Aorta (tissue), 5 donors: ENCODE results near the gene MYOF. TPM values are rescaled to one million over a fixed set of nuclear protein-coding genes. Genes with fewer than 3 reads are reported as not detected.
"Not testable (repeated sequence)": the region's sequence is repeated elsewhere in the genome, so short reads cannot be mapped to it uniquely, and the experiment has no call there.

Source experiments
- ATAC-seq: fragments of 200-7000 bp; cut with Tn5 transposase; one replicate; pipeline ENCODE4 v1.9.1; 2022; ENCODE audit warnings: moderate library complexity; ENCODE audit not compliant: low FRiP score
- DNase-seq, 2 donors: peaks; one replicate each; pipeline ENCODE4 v3.0.0-alpha.2; 2020
- H3K27ac ChIP-seq, 2 donors: one replicate each; pipeline ENCODE4 v1.5.1; 2013; ENCODE audit warnings: low read length in 2 of 2, mild to moderate bottlenecking in 2 of 2, moderate library complexity in 2 of 2, control low read depth in 1 of 2, inconsistent platforms in 1 of 2, low read depth in 1 of 2
- H3K27me3 ChIP-seq, 2 donors: one replicate each; pipeline ENCODE4 v1.6.1; 2013; ENCODE audit warnings: control low read depth in 1 of 2, low read length in 1 of 2, mild to moderate bottlenecking in 1 of 2, moderate library complexity in 1 of 2; ENCODE audit not compliant: insufficient read depth in 2 of 2, control insufficient read depth in 1 of 2
- H3K36me3 ChIP-seq, 2 donors: one replicate each; pipeline ENCODE4 v1.6.1; 2013; ENCODE audit warnings: control low read depth in 1 of 2, low read length in 1 of 2, mild to moderate bottlenecking in 1 of 2; ENCODE audit not compliant: insufficient read depth in 2 of 2, control insufficient read depth in 1 of 2
- H3K4me1 ChIP-seq, 2 donors: one replicate each; pipeline ENCODE4 v1.6.1; 2013; ENCODE audit warnings: low read length in 2 of 2, control low read depth in 1 of 2, mild to moderate bottlenecking in 1 of 2, moderate library complexity in 1 of 2; ENCODE audit not compliant: insufficient read depth in 2 of 2, control insufficient read depth in 1 of 2
- H3K4me3 ChIP-seq, 2 donors: one replicate each; pipeline ENCODE4 v1.5.1; 2013; ENCODE audit warnings: low read length in 2 of 2, control low read depth in 1 of 2, mild to moderate bottlenecking in 1 of 2
- H3K9me3 ChIP-seq: one replicate; pipeline ENCODE4 v1.6.1; 2013; ENCODE audit warnings: mild to moderate bottlenecking, low read length; ENCODE audit not compliant: control insufficient read depth
- WGBS, 2 donors: extraction: QIAGEN DNeasy Blood & Tissue Kit; methylation state at CpG; one replicate each; pipeline ENCODE4 v1.1.7; 2013; 5-methylcytosine and 5-hydroxymethylcytosine counted together
- intact Hi-C, 2 donors: fragments of 100-400 bp; cut with DNase I; formaldehyde crosslinking; loops; one replicate each; pipeline versions ENCODE4 v1.14.2 to v1.15.0; 2022
- polyA plus RNA-seq, 2 donors: library from polyadenylated mRNA; stranded (reverse); fragments of 200-250 nt; gene quantifications; one replicate each; pipeline ENCODE4 v1.2.3, GENCODE V29; 2013
- total RNA-seq, 2 donors: library from RNA; stranded (reverse); fragmentation: NEBNext Ultra II Directional; extraction: Animal tissue kit (Norgen Biotek cat#: 25700); gene quantifications; one replicate each; pipeline ENCODE4 v1.2.1, GENCODE V29; 2021
- donor health status: healthy with polysubstance abuse.
- donor health status: Bipolar disorder and iron deficiency.
- donor health status: DM: no; HTN: no; CAD: no.
- donor health status: DM: no; HTN: no; CAD: no.
- donor health status: DM: yes; HTN: yes; CAD: no.

Gene MYOF
- total and polyA plus RNA-seq, 4 donors: 13.4 to 242 (median 126) TPM

DNA sequence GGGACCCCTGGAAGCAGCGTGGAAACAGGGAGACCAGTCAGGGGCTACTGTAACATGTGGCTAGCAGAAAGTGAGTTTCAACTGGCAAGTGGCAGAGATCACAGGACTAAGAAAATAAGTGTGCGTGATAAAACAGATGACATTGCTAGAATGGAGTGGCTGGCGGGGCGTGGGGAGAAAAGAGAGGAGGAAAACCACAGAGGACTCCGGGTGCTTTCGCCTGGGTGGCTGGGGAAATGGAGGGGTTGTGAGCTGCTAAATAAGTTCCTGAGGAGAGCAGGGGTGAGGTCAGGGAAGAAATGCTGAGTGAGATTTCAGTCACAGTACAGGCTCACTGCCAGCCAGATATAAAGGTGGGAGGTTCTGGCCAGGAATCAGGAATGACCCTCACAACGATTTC lies 166.9 kb downstream of the MYOF start:
- H3K27me3 ChIP-seq: no peaks in the 10 kb centered on the region
- ATAC-seq (no peak), DNase-seq (no peak)
- WGBS, 2 donors: 74 to 77% methylated on average over 7 of the region's 7 CpGs
- intact Hi-C loops: no loop called here
- H3K4me1 ChIP-seq: no peaks in the 10 kb centered on the region
- peaks cover 14 to 29% of the 10 kb centered on the region in 2 donors for H3K36me3 ChIP-seq
- no peak overlapping the region for H3K27ac ChIP-seq
- H3K4me3 ChIP-seq: no peak overlapping the region
- H3K9me3 ChIP-seq: no peaks in the 10 kb centered on the region

DNA sequence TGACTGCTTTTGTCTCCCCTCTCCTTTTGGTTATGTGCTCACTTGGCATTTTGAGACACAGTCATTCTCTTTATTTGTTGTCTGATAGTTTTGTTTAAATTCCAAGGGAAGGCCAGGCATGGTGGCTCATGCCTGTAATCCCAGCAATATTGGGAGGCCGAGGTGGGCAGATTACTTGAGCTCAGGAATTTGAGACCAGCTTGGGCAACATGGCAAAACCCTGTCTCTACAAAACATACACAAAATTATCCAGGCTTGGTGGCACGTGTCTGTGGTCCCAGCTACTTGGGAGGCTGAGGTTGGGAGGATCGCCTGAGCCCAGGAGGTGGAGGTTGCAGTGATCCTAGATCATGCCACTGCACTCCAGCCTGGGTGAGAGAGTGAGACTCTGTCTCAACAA lies 167.5 kb downstream of the MYOF start:
- intact Hi-C loops, H3K27me3 ChIP-seq, H3K9me3 ChIP-seq, H3K4me3 ChIP-seq, ATAC-seq, DNase-seq, H3K4me1 ChIP-seq, H3K27ac ChIP-seq: not testable (repeated sequence)
- WGBS, 2 donors: 90 to 91% methylated on average over 3 of the region's 3 CpGs
- H3K36me3 ChIP-seq: peaks cover 18 to 27% of the 10 kb centered on the region in 2 donors

DNA sequence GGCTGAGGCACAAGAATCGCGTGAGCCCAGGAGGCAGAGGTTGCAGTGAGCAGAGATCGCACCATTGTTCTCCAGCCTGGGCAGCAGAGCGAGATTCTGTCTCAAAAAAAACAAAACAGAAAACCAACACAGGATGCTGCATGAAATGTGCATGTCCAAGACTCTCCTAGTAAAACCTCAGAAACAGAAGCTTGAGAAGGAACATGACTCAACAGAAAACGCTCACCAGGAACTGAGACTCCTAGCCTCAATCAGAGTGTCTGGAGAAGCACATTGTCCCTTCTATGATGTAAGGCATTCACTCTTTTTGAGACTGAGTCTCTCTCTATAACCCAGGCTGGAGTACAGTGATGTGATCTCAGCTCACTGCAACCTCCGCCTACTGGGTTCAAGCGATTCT lies 168.3 kb downstream of the MYOF start:
- H3K36me3 ChIP-seq: peaks cover 21 to 27% of the 10 kb centered on the region in 2 donors
- H3K27me3 ChIP-seq: no peaks in the 10 kb centered on the region
- WGBS, 2 donors: 90 to 91% methylated on average over 7 of the region's 7 CpGs
- no peaks in the 10 kb centered on the region for H3K4me1 ChIP-seq
- intact Hi-C loops: no loop called here
- no peak overlapping the region for H3K4me3 ChIP-seq
- no peak overlapping the region for H3K27ac ChIP-seq
- no peak for ATAC-seq
- H3K9me3 ChIP-seq: no peaks in the 10 kb centered on the region
- DNase-seq: no peak

DNA sequence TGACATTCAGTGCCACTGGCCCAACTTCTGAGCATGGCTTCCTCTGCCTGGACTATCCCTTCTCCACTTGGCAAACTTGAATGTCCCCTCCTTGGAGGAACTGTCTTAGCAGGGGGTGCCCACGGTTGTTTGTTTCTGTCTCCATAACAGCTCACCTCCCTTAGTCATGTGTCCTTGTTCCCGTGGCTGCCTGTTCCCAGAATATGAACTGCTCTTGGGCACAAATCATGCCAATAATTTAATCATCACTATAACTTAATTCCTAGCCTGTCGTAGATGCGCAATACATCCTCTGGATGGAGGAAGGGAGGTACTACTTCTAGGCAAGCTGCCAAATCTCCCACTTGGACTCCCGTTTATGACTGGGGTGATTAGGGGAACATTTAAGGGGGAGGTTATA lies 173.1 kb downstream of the MYOF start:
- 70% methylated on average over 5 of the region's 5 CpGs for WGBS, 2 donors
- Histone ChIP-seq H3K27me3 (no peaks in the 10 kb centered on the region), H3K4me3 (no peak overlapping the region), H3K36me3 (peaks cover 18 to 21% of the 10 kb centered on the region in 2 donors), H3K27ac (no peak overlapping the region), H3K4me1 (no peaks in the 10 kb centered on the region), H3K9me3 (no peaks in the 10 kb centered on the region)
- intact Hi-C loops: no loop called here
- DNase-seq (no peak), ATAC-seq (no peak)

DNA sequence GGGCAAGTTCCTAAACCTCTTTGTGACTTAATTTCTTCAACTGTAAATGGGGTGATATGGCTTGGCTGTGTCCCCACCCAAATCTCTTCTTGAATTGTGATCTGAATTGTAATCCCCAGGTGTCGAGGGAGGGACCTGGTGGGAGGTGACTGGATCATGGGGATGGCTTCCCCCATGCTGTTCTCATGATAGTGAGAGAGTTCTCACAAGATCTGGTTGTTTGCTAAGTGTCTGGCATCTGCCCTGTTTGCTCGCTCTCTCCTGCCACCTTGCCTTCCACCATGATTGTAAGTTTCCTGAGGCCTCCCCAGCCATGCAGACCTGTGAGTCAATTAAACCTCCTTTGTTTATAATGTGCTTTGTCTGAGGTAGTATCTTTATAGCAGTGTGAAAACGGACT lies 177.0 kb downstream of the MYOF start:
- peaks cover 4 to 6% of the 10 kb centered on the region in 2 donors for H3K36me3 ChIP-seq
- no peak overlapping the region for H3K4me3 ChIP-seq
- H3K4me1 ChIP-seq: no peaks in the 10 kb centered on the region
- no peaks in the 10 kb centered on the region for H3K27me3 ChIP-seq
- no peak overlapping the region for H3K27ac ChIP-seq
- intact Hi-C loops: no loop called here
- ATAC-seq (no peak), DNase-seq (no peak)
- WGBS, 2 donors: 85 to 88% methylated on average over 3 of the region's 3 CpGs
- no peaks in the 10 kb centered on the region for H3K9me3 ChIP-seq

DNA sequence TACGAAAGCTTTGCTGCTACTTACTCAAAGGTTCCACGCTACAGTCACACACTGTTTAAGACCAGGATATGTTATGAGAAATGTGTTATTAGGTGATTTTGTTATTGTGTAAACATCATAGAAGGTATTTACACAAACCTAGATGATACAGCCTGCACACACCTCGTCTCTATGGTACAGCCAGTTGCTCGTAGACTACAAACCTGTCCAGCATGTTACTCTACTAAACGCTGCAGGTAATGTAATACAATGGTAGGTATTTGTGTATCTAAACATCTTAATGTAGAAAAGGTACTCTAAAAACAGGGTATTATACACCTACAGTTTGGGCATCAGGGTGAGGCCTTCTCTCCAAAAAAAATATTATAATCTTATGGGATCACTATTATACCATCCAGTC lies 181.2 kb downstream of the MYOF start:
- Histone ChIP-seq H3K36me3 (no peaks in the 10 kb centered on the region), H3K9me3 (no peaks in the 10 kb centered on the region), H3K27ac (no peak overlapping the region), H3K4me3 (no peak overlapping the region), H3K27me3 (no peaks in the 10 kb centered on the region), H3K4me1 (no peaks in the 10 kb centered on the region)
- 96 to 97% methylated on average over 5 of the region's 5 CpGs for WGBS, 2 donors
- ATAC-seq (no peak), DNase-seq (no peak)
- intact Hi-C loops: no loop called here

DNA sequence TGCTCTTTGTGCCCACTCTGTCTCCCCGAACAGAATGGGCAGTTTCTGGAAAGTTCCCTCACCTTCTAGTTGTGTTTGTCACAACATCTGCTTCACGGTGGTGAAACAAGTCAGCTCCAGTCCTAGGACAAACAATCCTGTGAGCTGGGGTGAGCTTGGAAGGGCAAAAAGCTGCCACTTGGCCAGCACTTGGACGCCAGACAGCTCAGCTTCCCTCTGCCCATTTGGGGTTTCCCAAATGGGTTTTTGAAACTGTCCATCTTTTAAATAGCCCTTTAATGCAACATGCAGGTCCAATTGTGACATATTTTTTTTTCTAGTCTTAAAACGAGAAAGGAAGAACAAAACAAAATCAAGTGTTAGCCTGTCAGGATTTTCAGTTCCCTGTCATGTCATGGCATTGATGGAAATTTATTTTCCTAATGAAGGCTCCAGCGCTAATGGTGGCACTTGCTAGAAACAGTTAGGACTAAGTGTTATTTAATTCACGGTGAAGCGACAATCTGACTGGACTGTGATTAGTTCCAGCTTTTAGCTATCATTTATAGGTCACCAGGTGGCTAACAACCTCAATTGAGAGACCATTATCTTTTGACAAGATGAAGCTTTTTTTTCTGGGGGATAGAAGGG lies 181.7 kb downstream of the MYOF start:
- Histone ChIP-seq H3K27ac (no peak overlapping the region), H3K4me3 (no peak overlapping the region), H3K36me3 (no peaks in the 10 kb centered on the region), H3K4me1 (no peaks in the 10 kb centered on the region), H3K27me3 (no peaks in the 10 kb centered on the region), H3K9me3 (no peaks in the 10 kb centered on the region)
- DNase-seq (no peak), ATAC-seq (no peak)
- 69 to 72% methylated on average over 7 of the region's 7 CpGs for WGBS, 2 donors
- intact Hi-C loops: no loop called here

DNA sequence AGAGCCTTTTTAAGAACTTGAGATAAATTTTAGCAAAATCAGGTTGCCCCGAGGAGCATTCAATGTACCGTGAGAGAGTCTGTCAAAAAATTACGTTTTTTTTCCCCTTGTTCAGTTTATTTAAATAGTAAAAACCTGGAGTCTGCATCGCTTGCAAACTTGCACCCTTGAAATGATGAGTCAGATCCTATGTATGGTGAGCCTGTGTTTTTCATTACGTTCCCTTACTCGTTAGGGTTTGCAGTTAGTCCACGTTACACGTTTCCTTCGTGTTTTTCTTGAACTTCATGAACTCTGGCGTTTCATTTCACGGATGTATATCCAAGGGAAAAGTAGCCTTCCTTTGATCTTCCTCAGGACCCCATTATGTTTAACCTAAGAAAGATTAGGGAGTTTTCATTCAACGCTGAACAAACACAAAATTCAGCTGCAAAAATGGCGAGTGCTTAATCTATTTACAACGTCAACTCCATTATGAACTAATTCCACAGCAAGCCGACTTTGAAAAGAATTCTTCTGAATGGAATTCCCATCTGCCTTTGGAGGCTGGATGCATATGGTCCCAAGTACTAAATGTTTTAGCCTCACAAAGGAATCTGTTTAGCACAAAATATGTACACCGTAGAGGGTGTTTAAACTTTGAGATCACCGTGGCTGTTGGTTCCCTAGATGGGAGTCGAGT lies 182.4 kb downstream of the MYOF start:
- intact Hi-C loops: no loop called here
- Histone ChIP-seq H3K4me3 (no peak overlapping the region), H3K27me3 (no peaks in the 10 kb centered on the region), H3K4me1 (no peaks in the 10 kb centered on the region), H3K36me3 (no peaks in the 10 kb centered on the region), H3K27ac (no peak overlapping the region), H3K9me3 (no peaks in the 10 kb centered on the region)
- ATAC-seq: no peak
- WGBS, 2 donors: 52 to 63% methylated on average over 18 of the region's 18 CpGs
- no peak for DNase-seq

DNA sequence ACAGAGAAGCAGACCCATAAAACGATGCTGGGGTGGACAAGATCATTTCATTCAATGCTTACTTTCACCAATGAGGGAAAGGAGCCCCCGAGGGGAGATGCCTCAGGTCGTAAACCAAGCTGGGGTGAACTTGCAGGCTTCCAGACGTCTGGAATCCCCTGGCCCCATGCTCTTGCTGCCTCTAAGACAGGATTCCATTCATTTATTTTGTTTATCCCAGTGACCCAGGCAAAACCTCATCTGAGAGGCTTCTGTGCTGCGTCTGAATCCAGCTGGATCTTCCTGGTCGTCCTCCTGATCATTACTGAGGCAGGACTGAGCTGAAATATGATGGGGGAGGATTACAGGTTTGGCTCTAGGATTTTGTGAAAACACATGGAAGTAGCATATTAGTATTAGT lies 182.9 kb downstream of the MYOF start:
- intact Hi-C loops: no loop called here
- H3K4me1 ChIP-seq: no peaks in the 10 kb centered on the region
- H3K36me3 ChIP-seq: no peaks in the 10 kb centered on the region
- WGBS, 2 donors: 78 to 82% methylated on average over 6 of the region's 6 CpGs
- H3K9me3 ChIP-seq: no peaks in the 10 kb centered on the region
- no peak overlapping the region for H3K27ac ChIP-seq
- ATAC-seq (no peak), DNase-seq (no peak)
- no peaks in the 10 kb centered on the region for H3K27me3 ChIP-seq
- H3K4me3 ChIP-seq: no peak overlapping the region
